GM12892 (cell line): Measurements from ENCODE around the gene TAGLN2.

Experiments
- POLR2A ChIP-seq: IDR thresholded peaks from 2 replicates; pipeline ENCODE4 v1.6.1; 2011; ENCODE audit warnings: low read depth, low read length, control low read depth
- POLR2AphosphoS5 ChIP-seq: IDR thresholded peaks from 2 replicates; pipeline ENCODE4 v1.6.1; 2011; ENCODE audit warnings: low read depth, low read length, control low read depth
- TAF1 ChIP-seq: IDR thresholded peaks from 2 replicates; pipeline ENCODE4 v1.6.1; 2011; ENCODE audit warnings: low read depth, mild to moderate bottlenecking, control low read depth, low read length, borderline replicate concordance

DNA sequence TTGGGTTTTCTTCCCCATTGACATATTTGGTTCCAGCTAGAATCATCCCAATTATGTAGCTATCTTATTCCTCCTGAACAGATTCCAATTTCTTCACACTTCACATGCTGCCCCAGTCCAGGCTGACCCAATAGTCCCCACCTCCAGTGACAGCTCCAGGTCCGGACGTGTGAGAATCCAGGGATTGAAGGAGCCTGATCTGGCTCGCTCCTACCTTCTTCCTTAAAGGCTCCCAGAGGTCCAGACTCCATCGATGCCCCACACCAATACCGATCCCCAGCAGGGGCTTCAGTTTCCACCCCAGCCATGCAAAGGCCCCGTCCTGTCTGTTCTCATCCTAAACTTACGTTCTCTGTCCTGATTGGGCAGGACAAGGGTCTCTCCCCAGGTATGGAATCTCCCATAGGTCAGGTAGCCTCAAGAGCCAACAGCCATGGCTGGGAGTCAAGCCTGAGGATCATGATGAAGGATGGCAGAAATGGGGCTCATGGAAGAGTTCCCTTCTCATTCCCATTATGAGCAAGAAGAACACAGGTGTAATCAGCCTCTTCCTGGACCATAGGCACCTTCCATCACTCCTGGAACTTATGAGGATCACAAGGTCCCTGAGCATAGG is 49.2 kb upstream of the TAGLN2 start:
- TF ChIP-seq POLR2AphosphoS5 = no peak
- no peak for TF ChIP-seq POLR2A
- no peak for TF ChIP-seq TAF1
